ENCODE results near the gene MEPE. TPM values are rescaled to one million over a fixed set of nuclear protein-coding genes. Genes with fewer than 3 reads are reported as not detected.

MEPE gene
- total and polyA plus RNA-seq, 2 donors (not counting 1 experiment from before 2014, with no cell fraction given): not detected

- ATAC-seq (ENCODE audit: low read depth): no peak
- TF ChIP-seq CTCF (IDR thresholded peaks at IDR 0.05) (no peak), EZH2 (IDR thresholded peaks at IDR 0.05; ENCODE audit: borderline replicate concordance, insufficient read depth, low read depth, low read length, poor library complexity, severe bottlenecking) (no peak)
- CTCF ChIA-PET: no interaction called here
- Histone ChIP-seq H3K4me1 (ENCODE audit: control insufficient read depth in 2 of 2, insufficient read depth in 2 of 2, low read length in 2 of 2) (no peaks in the 10 kb centered on the region), H3K9ac (ENCODE audit: low read length) (no peak overlapping the region), H3K4me2 (replicated peaks; ENCODE audit: low read depth, low read length, poor library complexity, severe bottlenecking) (no peak overlapping the region), H3K4me3 (ENCODE audit: control extremely low read depth in 1 of 5, extremely low read depth in 1 of 5, insufficient read depth in 1 of 5, low read depth in 2 of 5, low read length in 4 of 5) (no peak overlapping the region), H4K20me1 (ENCODE audit: control insufficient read depth, insufficient read depth, low read length, poor library complexity, severe bottlenecking) (no peaks in the 10 kb centered on the region), H3K9me3 (ENCODE audit: control extremely low read depth in 1 of 3, control insufficient read depth in 2 of 3, insufficient read depth in 1 of 3, low read length in 2 of 3) (no peaks in the 10 kb centered on the region), H3K36me3 (replicated peaks in 1 of 2; ENCODE audit: control extremely low read depth in 1 of 2, control insufficient read depth in 1 of 2, extremely low read depth in 1 of 2, insufficient read depth in 2 of 2, low read length in 1 of 2) (no peaks in the 10 kb centered on the region), H2AFZ (ENCODE audit: insufficient read depth, low read depth, low read length, poor library complexity, severe bottlenecking) (no peak overlapping the region), H3K27ac (ENCODE audit: low read length in 2 of 2) (no peak overlapping the region), H3K27me3 (replicated peaks in 1 of 4; ENCODE audit: control extremely low read depth in 1 of 4, control insufficient read depth in 3 of 4, insufficient read depth in 4 of 4, low read length in 3 of 4) (no peaks in the 10 kb centered on the region), H3K79me2 (ENCODE audit: control insufficient read depth, insufficient read depth, low read length) (no peaks in the 10 kb centered on the region)
- Mint-ChIP-seq H3K4me3 (no peak overlapping the region), H3K4me1 (no peaks in the 10 kb centered on the region), H3K9me3 (ENCODE audit: insufficient read depth) (no peaks in the 10 kb centered on the region), H3K27ac (no peak overlapping the region), H3K27me3 (no peaks in the 10 kb centered on the region)
- POLR2A ChIA-PET: no interaction called here
- intact Hi-C loops (cut with micrococcal nuclease): no loop called here
- 80% methylated on average over 1 of the region's 1 CpG for WGBS (ENCODE audit: insufficient coverage)
- no peak for DNase-seq
Measured at GRCh38 chr4:87856816-87857215, 24.0 kb downstream of the MEPE start.

GRCh38 chr4:87857789-87858188 is 25.0 kb downstream of the MEPE start:
- intact Hi-C loops (cut with micrococcal nuclease): no loop called here
- H3K36me3 ChIP-seq (replicated peaks in 1 of 2; ENCODE audit: control extremely low read depth in 1 of 2, control insufficient read depth in 1 of 2, extremely low read depth in 1 of 2, insufficient read depth in 2 of 2, low read length in 1 of 2): no peaks in the 10 kb centered on the region
- no peak overlapping the region for H3K9ac ChIP-seq (ENCODE audit: low read length)
- ChIA-PET CTCF (interaction anchor here (3.4 kb wide), 1 partner anchor 9 kb away, joined by 13 read pairs; no protein-coding TSS in a partner anchor), POLR2A (no interaction called here)
- H3K27ac Mint-ChIP-seq: no peak overlapping the region
- no peaks in the 10 kb centered on the region for H3K9me3 ChIP-seq (ENCODE audit: control extremely low read depth in 1 of 3, control insufficient read depth in 2 of 3, insufficient read depth in 1 of 3, low read length in 2 of 3)
- ATAC-seq (ENCODE audit: low read depth) (no peak), DNase-seq (no peak)
- H4K20me1 ChIP-seq (ENCODE audit: control insufficient read depth, insufficient read depth, low read length, poor library complexity, severe bottlenecking): no peaks in the 10 kb centered on the region
- no peak overlapping the region for H3K27ac ChIP-seq (ENCODE audit: low read length in 2 of 2)
- TF ChIP-seq EZH2 (IDR thresholded peaks at IDR 0.05; ENCODE audit: borderline replicate concordance, insufficient read depth, low read depth, low read length, poor library complexity, severe bottlenecking) (no peak), CTCF (IDR thresholded peaks at IDR 0.05) (no peak)
- no peaks in the 10 kb centered on the region for H3K4me1 Mint-ChIP-seq
- H3K9me3 Mint-ChIP-seq (ENCODE audit: insufficient read depth): no peaks in the 10 kb centered on the region
- no peak overlapping the region for H3K4me2 ChIP-seq (replicated peaks; ENCODE audit: low read depth, low read length, poor library complexity, severe bottlenecking)
- H3K4me3 Mint-ChIP-seq: no peak overlapping the region
- H3K27me3 ChIP-seq (replicated peaks in 1 of 4; ENCODE audit: control extremely low read depth in 1 of 4, control insufficient read depth in 3 of 4, insufficient read depth in 4 of 4, low read length in 3 of 4): no peaks in the 10 kb centered on the region
- H2AFZ ChIP-seq (ENCODE audit: insufficient read depth, low read depth, low read length, poor library complexity, severe bottlenecking): no peak overlapping the region
- H3K4me3 ChIP-seq (ENCODE audit: control extremely low read depth in 1 of 5, extremely low read depth in 1 of 5, insufficient read depth in 1 of 5, low read depth in 2 of 5, low read length in 4 of 5): no peak overlapping the region
- no peaks in the 10 kb centered on the region for H3K79me2 ChIP-seq (ENCODE audit: control insufficient read depth, insufficient read depth, low read length)
- H3K4me1 ChIP-seq (ENCODE audit: control insufficient read depth in 2 of 2, insufficient read depth in 2 of 2, low read length in 2 of 2): no peaks in the 10 kb centered on the region
- H3K27me3 Mint-ChIP-seq: no peaks in the 10 kb centered on the region
- WGBS (ENCODE audit: insufficient coverage): 72% methylated on average over 3 of the region's 5 CpGs
